SIG-M5 treated with dmso at 0.1 percent for 504 hours (cell line): ENCODE measurements around the gene URM1.

ENCODE experiments used
- DNase-seq: peaks from one replicate; lab custom pipeline; 2025; ENCODE audit not compliant: unreplicated experiment; lab: John Stamatoyannopoulos, UW

Gene URM1

GRCh38 chr9:128384801-128385495 is 13.8 kb downstream of the URM1 start:
- no peak for DNase-seq

GRCh38 chr9:128385496-128386460 is 14.6 kb downstream of the URM1 start:
- no peak for DNase-seq

GRCh38 chr9:128388150-128388549 is 17.0 kb downstream of the URM1 start:
- DNase-seq, result no peak

GRCh38 chr9:128389395-128390149 is 18.4 kb downstream of the URM1 start:
- no peak for DNase-seq

- DNase-seq, result no peak
Measured at GRCh38 chr9:128390150-128390812, 19.1 kb downstream of the URM1 start.

- no peak for DNase-seq
Measured at GRCh38 chr9:128390813-128391711, 19.9 kb downstream of the URM1 start.

- no peak for DNase-seq
Measured at GRCh38 chr9:128391956-128392301, 20.8 kb downstream of the URM1 start.

- DNase-seq, result no peak
Measured at GRCh38 chr9:128392302-128393144, 21.3 kb downstream of the URM1 start.

GRCh38 chr9:128393145-128393775 is 22.1 kb downstream of the URM1 start:
- no peak for DNase-seq

GRCh38 chr9:128393970-128394369 is 22.8 kb downstream of the URM1 start:
- DNase-seq, result no peak

- no peak for DNase-seq
Measured at GRCh38 chr9:128394379-128395168, 23.4 kb downstream of the URM1 start.

GRCh38 chr9:128396970-128397613 is 25.9 kb downstream of the URM1 start:
- DNase-seq, result peak; percentile 25

GRCh38 chr9:128397831-128398230 is 26.7 kb downstream of the URM1 start:
- DNase-seq, result no peak

GRCh38 chr9:128399861-128400260 is 28.7 kb downstream of the URM1 start:
- DNase-seq, result no peak

GRCh38 chr9:128404560-128404959 is 33.4 kb downstream of the URM1 start:
- no peak for DNase-seq

GRCh38 chr9:128405077-128405779 is 34.1 kb downstream of the URM1 start:
- DNase-seq, result no peak

GRCh38 chr9:128405780-128406171 is 34.6 kb downstream of the URM1 start:
- no peak for DNase-seq
